Sigmoid colon (tissue), 4 donors: ENCODE results near the gene C22orf31.

Experiments used
- CTCF ChIP-seq, 4 experiments: fragments of 450-650 bp in 3 of 4; fragments of 200-600 bp in 1 of 4; IDR thresholded peaks; one replicate each; pipeline ENCODE4 v1.5.1; 2016 to 2019; ENCODE audit warnings: antibody characterized with exemption in 4 of 4, mild to moderate bottlenecking in 3 of 4, moderate library complexity in 2 of 4
- EP300 ChIP-seq, 4 donors: sonication (generic); formaldehyde crosslinking; IDR thresholded peaks; one replicate each; pipeline ENCODE4 v1.6.1; 2017; ENCODE audit warnings: antibody characterized with exemption in 4 of 4

DNA sequence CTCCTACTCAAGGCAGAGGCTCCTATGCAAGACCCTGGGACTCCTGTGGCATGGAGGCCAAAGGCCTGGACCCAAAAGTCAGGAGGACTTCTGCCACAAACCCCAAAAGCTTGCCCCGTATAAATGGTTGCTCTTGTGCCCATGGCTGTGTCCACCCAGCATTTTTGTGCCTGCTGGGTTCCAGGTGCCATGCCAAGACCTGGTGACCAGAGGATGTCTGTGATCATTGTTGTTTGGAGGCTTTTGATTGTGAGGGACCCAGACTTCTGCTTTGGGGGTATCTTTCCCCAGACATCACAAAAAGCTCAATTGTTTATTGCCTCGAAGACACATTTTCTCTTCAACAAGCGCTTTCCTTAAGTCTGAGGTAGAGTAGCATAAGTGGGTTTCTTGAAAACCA, 35.1 kb downstream of the C22orf31 start:
- no peak for TF ChIP-seq EP300 (IDR thresholded peaks at IDR 0.05)
- no peak for TF ChIP-seq CTCF (IDR thresholded peaks at IDR 0.05)
